Liver (tissue), 9 donors: ENCODE data around the gene BRWD1. TPM values are rescaled to one million over a fixed set of nuclear protein-coding genes. Genes with fewer than 3 reads are reported as not detected.
A peak's percentile ranks its signal among the peaks of the same experiment; 100 is the strongest.

Experiments used
- DNase-seq: peaks from one replicate; pipeline ENCODE4 v3.0.0-alpha.2; 2017; ENCODE audit warnings: low spot score
- H3K27ac ChIP-seq, 2 donors: one replicate each; pipeline ENCODE4 v1.7.0; 2013; ENCODE audit warnings: inconsistent platforms in 2 of 2, low read length in 2 of 2, control low read depth in 1 of 2, low read depth in 1 of 2, mild to moderate bottlenecking in 1 of 2
- H3K27me3 ChIP-seq, 4 donors: one replicate each; pipeline versions ENCODE4 v1.6.1 to v1.7.0; 2013; ENCODE audit warnings: low read length in 3 of 4, inconsistent platforms in 1 of 4, mild to moderate bottlenecking in 1 of 4, moderate library complexity in 1 of 4; ENCODE audit not compliant: control insufficient read depth in 4 of 4, insufficient read depth in 4 of 4
- H3K36me3 ChIP-seq, 4 donors: one replicate each; pipeline versions ENCODE4 v1.6.1 to v1.7.0; 2013; ENCODE audit warnings: low read length in 3 of 4, mild to moderate bottlenecking in 3 of 4, low read depth in 1 of 4, moderate library complexity in 1 of 4; ENCODE audit not compliant: control insufficient read depth in 4 of 4, insufficient read depth in 3 of 4
- H3K4me1 ChIP-seq, 4 donors: one replicate each; pipeline versions ENCODE4 v1.6.1 to v1.7.0; 2013; ENCODE audit warnings: low read length in 3 of 4, mild to moderate bottlenecking in 3 of 4, moderate library complexity in 1 of 4; ENCODE audit not compliant: control insufficient read depth in 4 of 4, insufficient read depth in 4 of 4
- H3K4me3 ChIP-seq, 3 donors: one replicate each; pipeline versions ENCODE4 v1.6.1 to v1.7.0; 2013; ENCODE audit warnings: low read length in 3 of 3, control low read depth in 1 of 3, low read depth in 1 of 3, mild to moderate bottlenecking in 1 of 3
- H3K9ac ChIP-seq, 2 donors: one replicate each; pipeline ENCODE4 v1.7.0; 2013; ENCODE audit warnings: low read length in 2 of 2, mild to moderate bottlenecking in 2 of 2, moderate library complexity in 2 of 2, control low read depth in 1 of 2, low read depth in 1 of 2
- H3K9me3 ChIP-seq, 4 donors: one replicate each; pipeline versions ENCODE4 v1.6.1 to v1.7.0; 2013; ENCODE audit warnings: low read length in 3 of 4; ENCODE audit not compliant: control insufficient read depth in 4 of 4
- EGR1 ChIP-seq, 2 donors: IDR thresholded peaks; 2 replicates each; pipeline ENCODE4 v1.6.1; 2016 to 2018; ENCODE audit warnings: antibody characterized with exemption in 2 of 2, low read depth in 2 of 2
- FOXA1 ChIP-seq: IDR thresholded peaks from 2 replicates; pipeline ENCODE4 v1.6.1; 2016; ENCODE audit warnings: antibody characterized with exemption
- FOXA2 ChIP-seq: IDR thresholded peaks from 2 replicates; pipeline ENCODE4 v1.6.1; 2016; ENCODE audit warnings: antibody characterized with exemption
- GABPA ChIP-seq, 2 donors: IDR thresholded peaks in 1 of 2; conservative IDR thresholded peaks in 1 of 2; 2 replicates each; pipeline ENCODE4 v1.6.1; 2016; ENCODE audit warnings: antibody characterized with exemption in 2 of 2, mild to moderate bottlenecking in 1 of 2, moderate library complexity in 1 of 2
- HNF4A ChIP-seq, 2 donors: conservative IDR thresholded peaks; 2 replicates each; pipeline ENCODE4 v1.6.1; 2016; ENCODE audit warnings: antibody characterized with exemption in 2 of 2, mild to moderate bottlenecking in 2 of 2
- HNF4G ChIP-seq: IDR thresholded peaks from 2 replicates; pipeline ENCODE4 v1.6.1; 2016; ENCODE audit warnings: antibody characterized with exemption
- JUND ChIP-seq, 2 donors: IDR thresholded peaks; 2 replicates each; pipeline ENCODE4 v1.6.1; 2016; ENCODE audit warnings: antibody characterized with exemption in 2 of 2
- NR2F2 ChIP-seq: IDR thresholded peaks from 2 replicates; pipeline ENCODE4 v1.6.1; 2016; ENCODE audit warnings: antibody characterized with exemption
- RAD21 ChIP-seq, 2 donors: IDR thresholded peaks; 2 replicates each; pipeline ENCODE4 v1.6.1; 2016; ENCODE audit warnings: antibody characterized with exemption in 2 of 2, mild to moderate bottlenecking in 2 of 2
- RXRA ChIP-seq, 2 donors: IDR thresholded peaks; 2 replicates each; pipeline ENCODE4 v1.6.1; 2017 to 2018; ENCODE audit warnings: antibody characterized with exemption in 2 of 2, mild to moderate bottlenecking in 1 of 2
- SP1 ChIP-seq: IDR thresholded peaks from 2 replicates; pipeline ENCODE4 v1.6.1; 2018; ENCODE audit warnings: antibody characterized with exemption, mild to moderate bottlenecking
- TAF1 ChIP-seq: conservative IDR thresholded peaks from 2 replicates; pipeline ENCODE4 v1.6.1; 2016; ENCODE audit warnings: antibody characterized with exemption, mild to moderate bottlenecking
- YY1 ChIP-seq: IDR thresholded peaks from 2 replicates; pipeline ENCODE4 v1.6.1; 2016; ENCODE audit warnings: antibody characterized with exemption, mild to moderate bottlenecking
- WGBS: extraction: QIAGEN DNeasy Blood & Tissue Kit; methylation state at CpG from one replicate; pipeline ENCODE4 v1.1.7; 2013; 5-methylcytosine and 5-hydroxymethylcytosine counted together
- polyA plus RNA-seq, 2 donors: library from polyadenylated mRNA; stranded (reverse) in 1 of 2; unstranded in 1 of 2; fragments of 200-250 nt in 1 of 2; fragments of >200 nt in 1 of 2; fragmentation: Nextera tagmentation in 1 of 2; extraction: Ambion mirVana in 1 of 2; gene quantifications; one replicate each; pipeline versions ENCODE4 v1.2.1 to v1.2.3, GENCODE V29; 2013 to 2015
- total RNA-seq, 2 donors: library from RNA; depleted of rRNA; stranded (reverse); fragments of >200 nt; gene quantifications; one replicate each; pipeline ENCODE4 v1.2.3, GENCODE V29; 2014
- TF ChIP-seq, protein P1 (sequence below): IDR thresholded peaks from 2 replicates; pipeline ENCODE4 v1.6.1; 2016; ENCODE audit warnings: antibody characterized with exemption
- TF ChIP-seq, protein P2 (sequence below): IDR thresholded peaks from 2 replicates; pipeline ENCODE4 v1.6.1; 2016; ENCODE audit warnings: antibody characterized with exemption
- TF ChIP-seq, protein P3 (sequence below): fragments of 150-350 bp; IDR thresholded peaks from 2 replicates; pipeline ENCODE4 v1.5.1; 2017; ENCODE audit warnings: improper control_type of control experiment, low read depth, low read length; ENCODE audit not compliant: missing input control
- TF ChIP-seq, protein P4 (sequence below): IDR thresholded peaks from 2 replicates; pipeline ENCODE4 v1.6.1; 2016; ENCODE audit warnings: antibody characterized with exemption
- TF ChIP-seq, protein P5 (sequence below): IDR thresholded peaks from 2 replicates; pipeline ENCODE4 v1.6.1; 2016; ENCODE audit warnings: antibody characterized with exemption, mild to moderate bottlenecking
- donor health status: healthy.
- donor health status: healthy.
- donor health status: healthy.
- donor health status: healthy.
- donor health status: healthy.

Gene BRWD1
- total RNA-seq (10 to 100 TPM; 25.9 to 56.6 TPM), polyA plus RNA-seq (10 to 100 TPM in 1 of 2 donors, 1 to 10 TPM in 1; 5.2 to 15.9 TPM)

DNA sequence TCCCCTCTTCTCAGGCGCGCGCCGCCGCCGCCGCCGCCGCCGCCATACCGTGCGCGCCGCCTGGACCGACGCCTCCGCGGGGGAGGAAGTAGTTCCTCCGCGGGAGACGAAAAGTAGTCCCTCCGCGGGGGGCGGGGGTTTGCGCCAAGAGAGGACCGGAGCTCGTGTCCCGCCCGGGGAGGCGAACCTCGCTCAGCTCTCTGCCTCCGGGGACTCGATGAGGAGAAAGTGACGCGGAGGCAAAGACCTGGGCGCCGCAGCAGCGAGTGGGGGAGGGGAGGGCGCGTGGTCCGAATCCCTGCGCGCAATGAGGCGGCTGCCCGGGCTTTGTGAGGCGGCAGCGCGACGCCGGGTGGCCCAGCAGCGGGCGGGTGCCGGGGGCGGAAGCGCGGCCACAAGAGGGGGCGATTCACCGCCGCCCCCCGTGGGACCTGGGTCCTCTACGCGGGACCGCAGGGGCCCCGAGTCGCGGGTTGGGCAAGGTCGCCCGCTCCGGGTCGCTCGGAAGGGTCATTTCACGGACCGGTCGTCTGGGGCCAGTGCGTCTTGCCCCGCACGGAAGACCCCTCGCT, at the start of gene BRWD1:
Gene BRWD1, minus strand, starts transcription at position 62 of the 572 bp plus-strand sequence. CDS start 141 bp downstream, outside the sequence.
- WGBS = under 1% methylated on average over 78 of the region's 78 CpGs
- TF ChIP-seq TAF1 = no peak
- TF ChIP-seq, protein P1, sequence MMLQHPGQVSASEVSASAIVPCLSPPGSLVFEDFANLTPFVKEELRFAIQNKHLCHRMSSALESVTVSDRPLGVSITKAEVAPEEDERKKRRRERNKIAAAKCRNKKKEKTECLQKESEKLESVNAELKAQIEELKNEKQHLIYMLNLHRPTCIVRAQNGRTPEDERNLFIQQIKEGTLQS = no peak
- no peak for TF ChIP-seq HNF4G
- TF ChIP-seq YY1 = peak; percentile 71
- TF ChIP-seq, protein P2, sequence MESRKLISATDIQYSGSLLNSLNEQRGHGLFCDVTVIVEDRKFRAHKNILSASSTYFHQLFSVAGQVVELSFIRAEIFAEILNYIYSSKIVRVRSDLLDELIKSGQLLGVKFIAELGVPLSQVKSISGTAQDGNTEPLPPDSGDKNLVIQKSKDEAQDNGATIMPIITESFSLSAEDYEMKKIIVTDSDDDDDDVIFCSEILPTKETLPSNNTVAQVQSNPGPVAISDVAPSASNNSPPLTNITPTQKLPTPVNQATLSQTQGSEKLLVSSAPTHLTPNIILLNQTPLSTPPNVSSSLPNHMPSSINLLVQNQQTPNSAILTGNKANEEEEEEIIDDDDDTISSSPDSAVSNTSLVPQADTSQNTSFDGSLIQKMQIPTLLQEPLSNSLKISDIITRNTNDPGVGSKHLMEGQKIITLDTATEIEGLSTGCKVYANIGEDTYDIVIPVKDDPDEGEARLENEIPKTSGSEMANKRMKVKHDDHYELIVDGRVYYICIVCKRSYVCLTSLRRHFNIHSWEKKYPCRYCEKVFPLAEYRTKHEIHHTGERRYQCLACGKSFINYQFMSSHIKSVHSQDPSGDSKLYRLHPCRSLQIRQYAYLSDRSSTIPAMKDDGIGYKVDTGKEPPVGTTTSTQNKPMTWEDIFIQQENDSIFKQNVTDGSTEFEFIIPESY = no peak
- no peak for TF ChIP-seq NR2F2
- peak; percentile 20 for TF ChIP-seq SP1
- peak in 1 of 2 donors; percentile 2 for TF ChIP-seq RAD21 (IDR thresholded peaks at IDR 0.05)
- peak; percentile 22 to 25 for TF ChIP-seq EGR1 (IDR thresholded peaks at IDR 0.05; ENCODE audit: low read depth in 2 of 2)
- TF ChIP-seq GABPA (IDR thresholded peaks at IDR 0.05 in 1 of 2, conservative IDR thresholded peaks at IDR 0.05 in 1 of 2) = no peak
- no peak for TF ChIP-seq RXRA (IDR thresholded peaks at IDR 0.05)
- no peak for TF ChIP-seq FOXA1
- TF ChIP-seq, protein P3, sequence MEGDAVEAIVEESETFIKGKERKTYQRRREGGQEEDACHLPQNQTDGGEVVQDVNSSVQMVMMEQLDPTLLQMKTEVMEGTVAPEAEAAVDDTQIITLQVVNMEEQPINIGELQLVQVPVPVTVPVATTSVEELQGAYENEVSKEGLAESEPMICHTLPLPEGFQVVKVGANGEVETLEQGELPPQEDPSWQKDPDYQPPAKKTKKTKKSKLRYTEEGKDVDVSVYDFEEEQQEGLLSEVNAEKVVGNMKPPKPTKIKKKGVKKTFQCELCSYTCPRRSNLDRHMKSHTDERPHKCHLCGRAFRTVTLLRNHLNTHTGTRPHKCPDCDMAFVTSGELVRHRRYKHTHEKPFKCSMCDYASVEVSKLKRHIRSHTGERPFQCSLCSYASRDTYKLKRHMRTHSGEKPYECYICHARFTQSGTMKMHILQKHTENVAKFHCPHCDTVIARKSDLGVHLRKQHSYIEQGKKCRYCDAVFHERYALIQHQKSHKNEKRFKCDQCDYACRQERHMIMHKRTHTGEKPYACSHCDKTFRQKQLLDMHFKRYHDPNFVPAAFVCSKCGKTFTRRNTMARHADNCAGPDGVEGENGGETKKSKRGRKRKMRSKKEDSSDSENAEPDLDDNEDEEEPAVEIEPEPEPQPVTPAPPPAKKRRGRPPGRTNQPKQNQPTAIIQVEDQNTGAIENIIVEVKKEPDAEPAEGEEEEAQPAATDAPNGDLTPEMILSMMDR = peak; percentile 25
- no peak for TF ChIP-seq HNF4A (conservative IDR thresholded peaks at IDR 0.05)
- TF ChIP-seq JUND (IDR thresholded peaks at IDR 0.05) = no peak
- TF ChIP-seq, protein P4, sequence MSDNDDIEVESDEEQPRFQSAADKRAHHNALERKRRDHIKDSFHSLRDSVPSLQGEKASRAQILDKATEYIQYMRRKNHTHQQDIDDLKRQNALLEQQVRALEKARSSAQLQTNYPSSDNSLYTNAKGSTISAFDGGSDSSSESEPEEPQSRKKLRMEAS = peak; percentile 21
- Histone ChIP-seq H3K27me3 (no peaks in the 10 kb centered on the region), H3K9me3 (no peaks in the 10 kb centered on the region), H3K9ac (peak within 1 kb of the TSS; percentile 76), H3K4me1 (peaks cover 5 to 24% (median 12%) of the 10 kb centered on the region in 4 donors), H3K27ac (peak within 1 kb of the TSS; percentile 97 to 99), H3K36me3 (peaks cover 0 to 5% (median 2%) of the 10 kb centered on the region in 4 donors), H3K4me3 (peak within 1 kb of the TSS; percentile 58 to 98 (median 68))
- DNase-seq = peak; percentile 86

DNA sequence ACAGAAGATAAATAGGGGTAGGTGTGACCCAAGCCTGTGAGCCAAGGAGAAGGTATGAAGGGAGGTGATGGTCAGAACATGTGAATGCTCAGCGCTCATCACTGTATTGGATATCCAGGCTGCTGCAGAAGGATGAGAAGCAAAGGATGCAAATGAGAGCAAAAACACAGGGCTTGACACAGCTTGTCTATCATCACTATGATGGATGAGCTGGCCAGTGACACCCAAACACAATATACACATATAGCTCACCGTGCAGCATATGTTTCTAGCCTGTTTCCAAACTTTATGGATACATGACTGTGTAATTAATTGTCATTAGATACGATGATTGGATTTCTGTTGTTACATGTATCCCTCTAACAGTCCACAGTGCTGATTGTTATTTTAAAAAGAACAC, 49.3 kb upstream of the BRWD1 start:
- 91% methylated on average over 3 of the region's 3 CpGs for WGBS

More for the DNA sequence above, 49.3 kb upstream of the BRWD1 start:
- H3K36me3 ChIP-seq = no peaks in the 10 kb centered on the region
- H3K9me3 ChIP-seq = no peaks in the 10 kb centered on the region
- no peak for DNase-seq
- TF ChIP-seq GABPA (IDR thresholded peaks at IDR 0.05 in 1 of 2, conservative IDR thresholded peaks at IDR 0.05 in 1 of 2) (no peak), YY1 (no peak), FOXA1 (no peak), RAD21 (IDR thresholded peaks at IDR 0.05) (no peak), NR2F2 (no peak), EGR1 (IDR thresholded peaks at IDR 0.05; ENCODE audit: low read depth in 2 of 2) (no peak), TAF1 (no peak), FOXA2 (no peak), HNF4A (conservative IDR thresholded peaks at IDR 0.05) (no peak)
- TF ChIP-seq, protein P5, sequence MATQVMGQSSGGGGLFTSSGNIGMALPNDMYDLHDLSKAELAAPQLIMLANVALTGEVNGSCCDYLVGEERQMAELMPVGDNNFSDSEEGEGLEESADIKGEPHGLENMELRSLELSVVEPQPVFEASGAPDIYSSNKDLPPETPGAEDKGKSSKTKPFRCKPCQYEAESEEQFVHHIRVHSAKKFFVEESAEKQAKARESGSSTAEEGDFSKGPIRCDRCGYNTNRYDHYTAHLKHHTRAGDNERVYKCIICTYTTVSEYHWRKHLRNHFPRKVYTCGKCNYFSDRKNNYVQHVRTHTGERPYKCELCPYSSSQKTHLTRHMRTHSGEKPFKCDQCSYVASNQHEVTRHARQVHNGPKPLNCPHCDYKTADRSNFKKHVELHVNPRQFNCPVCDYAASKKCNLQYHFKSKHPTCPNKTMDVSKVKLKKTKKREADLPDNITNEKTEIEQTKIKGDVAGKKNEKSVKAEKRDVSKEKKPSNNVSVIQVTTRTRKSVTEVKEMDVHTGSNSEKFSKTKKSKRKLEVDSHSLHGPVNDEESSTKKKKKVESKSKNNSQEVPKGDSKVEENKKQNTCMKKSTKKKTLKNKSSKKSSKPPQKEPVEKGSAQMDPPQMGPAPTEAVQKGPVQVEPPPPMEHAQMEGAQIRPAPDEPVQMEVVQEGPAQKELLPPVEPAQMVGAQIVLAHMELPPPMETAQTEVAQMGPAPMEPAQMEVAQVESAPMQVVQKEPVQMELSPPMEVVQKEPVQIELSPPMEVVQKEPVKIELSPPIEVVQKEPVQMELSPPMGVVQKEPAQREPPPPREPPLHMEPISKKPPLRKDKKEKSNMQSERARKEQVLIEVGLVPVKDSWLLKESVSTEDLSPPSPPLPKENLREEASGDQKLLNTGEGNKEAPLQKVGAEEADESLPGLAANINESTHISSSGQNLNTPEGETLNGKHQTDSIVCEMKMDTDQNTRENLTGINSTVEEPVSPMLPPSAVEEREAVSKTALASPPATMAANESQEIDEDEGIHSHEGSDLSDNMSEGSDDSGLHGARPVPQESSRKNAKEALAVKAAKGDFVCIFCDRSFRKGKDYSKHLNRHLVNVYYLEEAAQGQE = no peak
- TF ChIP-seq, protein P4 = no peak
- TF ChIP-seq, protein P2 = no peak
- no peak overlapping the region for H3K9ac ChIP-seq
- H3K27ac ChIP-seq = no peak overlapping the region
- H3K4me1 ChIP-seq = no peaks in the 10 kb centered on the region
- H3K27me3 ChIP-seq = no peaks in the 10 kb centered on the region
- no peak overlapping the region for H3K4me3 ChIP-seq
